SK-N-SH (cell line): ENCODE measurements around the gene SMAD3. TPM values are rescaled to one million over a fixed set of nuclear protein-coding genes. Genes with fewer than 3 reads are reported as not detected.

ENCODE experiments used
- CTCF ChIA-PET: fragments of 300-600, 350-600 bp; formaldehyde crosslinking; extraction: SDS; loops from one replicate; lab custom pipeline; 2021; lab: Yijun Ruan, JAX
- POLR2A ChIA-PET: fragments of 350-600 bp; sonication (Branson Sonifier 250); formaldehyde crosslinking; extraction: SDS; loops from one replicate; lab custom pipeline; 2020; ENCODE audit warnings: antibody characterized with exemption, inconsistent platforms; lab: Yijun Ruan, JAX
- DNase-seq: peaks from one replicate; pipeline ENCODE4 v3.0.0; 2012
- H2AFZ ChIP-seq: fragments of 200-600 bp; sonication (generic); 2 replicates; pipeline ENCODE4 v1.8.1; 2016; ENCODE audit warnings: antibody characterized with exemption, mild to moderate bottlenecking, low read depth
- H3F3A ChIP-seq: fragments of 200-600 bp; sonication (generic); replicated peaks from 2 replicates; pipeline ENCODE3; 2016; ENCODE audit warnings: antibody characterized with exemption, mild to moderate bottlenecking; ENCODE audit not compliant: insufficient read depth
- H3K27ac ChIP-seq, 2 experiments: fragments of 200-500 bp in 1 of 2; fragments of 200-600 bp in 1 of 2; sonication (Bioruptor generic) in 1 of 2; sonication (generic), shearing (Covaris generic) in 1 of 2; 2 replicates each; pipeline versions ENCODE4 v1.5.1 to v1.6.1; 2014 to 2016; ENCODE audit warnings: low read depth in 2 of 2, inconsistent platforms in 1 of 2, low read length in 1 of 2, mild to moderate bottlenecking in 1 of 2, mixed read lengths in 1 of 2
- H3K27me3 ChIP-seq: fragments of 200-600 bp; sonication (generic), shearing (Covaris generic); 2 replicates; pipeline ENCODE4 v1.6.1; 2016; ENCODE audit warnings: mixed run types; ENCODE audit not compliant: insufficient read depth
- H3K36me3 ChIP-seq, 2 experiments: fragments of 200-500 bp in 1 of 2; fragments of 200-600 bp in 1 of 2; sonication (Bioruptor generic) in 1 of 2; sonication (generic) in 1 of 2; replicated peaks in 1 of 2; 2 replicates each; pipeline versions ENCODE3 to v1.5.1; 2014 to 2016; ENCODE audit warnings: low read length in 1 of 2, mild to moderate bottlenecking in 1 of 2; ENCODE audit not compliant: insufficient read depth in 2 of 2, control insufficient read depth in 1 of 2
- H3K4me1 ChIP-seq, 2 experiments: fragments of 200-500 bp in 1 of 2; fragments of 200-600 bp in 1 of 2; sonication (Bioruptor generic) in 1 of 2; sonication (generic), shearing (Covaris generic) in 1 of 2; 2 replicates each; pipeline versions ENCODE4 v1.5.1 to v1.6.1; 2014 to 2016; ENCODE audit warnings: low read depth in 1 of 2, low read length in 1 of 2, mixed run types in 1 of 2; ENCODE audit not compliant: insufficient read depth in 2 of 2, control insufficient read depth in 1 of 2
- H3K4me2 ChIP-seq: fragments of 200-600 bp; sonication (generic), shearing (Covaris generic); 2 replicates; pipeline ENCODE4 v1.6.1; 2017; ENCODE audit warnings: mixed run types
- H3K4me3 ChIP-seq, 2 experiments: fragments of 200-500 bp in 1 of 2; fragments of 200-600 bp in 1 of 2; sonication (Bioruptor generic) in 1 of 2; sonication (generic), shearing (Covaris generic) in 1 of 2; 2 replicates each; pipeline versions ENCODE4 v1.5.1 to v1.8.1; 2014 to 2016; ENCODE audit warnings: low read depth in 2 of 2, inconsistent platforms in 1 of 2, low read length in 1 of 2, mild to moderate bottlenecking in 1 of 2, mixed read lengths in 1 of 2, moderate library complexity in 1 of 2
- H3K79me2 ChIP-seq: fragments of 200-600 bp; sonication (generic); 2 replicates; pipeline ENCODE4 v1.8.1; 2017; ENCODE audit warnings: mild to moderate bottlenecking; ENCODE audit not compliant: insufficient read depth
- H3K9ac ChIP-seq: fragments of 200-600 bp; sonication (generic); 2 replicates; pipeline ENCODE4 v1.6.1; 2017; ENCODE audit warnings: mixed run types
- H3K9me2 ChIP-seq: fragments of 200-600 bp; sonication (generic); 2 replicates; pipeline ENCODE4 v1.6.1; 2017; ENCODE audit warnings: mixed run types
- H3K9me3 ChIP-seq: fragments of 200-600 bp; sonication (generic); 2 replicates; pipeline ENCODE4 v1.6.1; 2017; ENCODE audit warnings: mixed run types, mild to moderate bottlenecking, moderate library complexity
- H4K20me1 ChIP-seq: fragments of 200-600 bp; sonication (generic); 2 replicates; pipeline ENCODE4 v1.6.1; 2017; ENCODE audit warnings: mild to moderate bottlenecking, mixed run types; ENCODE audit not compliant: insufficient read depth
- CHD2 ChIP-seq: fragments of 150-350 bp; IDR thresholded peaks from 2 replicates; pipeline ENCODE4 v1.6.1; 2018; ENCODE audit warnings: low read length; ENCODE audit not compliant: partially characterized antibody
- CTCF ChIP-seq: fragments of 200-600 bp; sonication (generic); IDR thresholded peaks from 2 replicates; pipeline ENCODE4 v1.6.1; 2017; ENCODE audit warnings: antibody characterized with exemption, mild to moderate bottlenecking, moderate library complexity
- ELF1 ChIP-seq: IDR thresholded peaks from 2 replicates; pipeline ENCODE4 v1.4.0; 2012
- EZH2phosphoT487 ChIP-seq: fragments of 200-600 bp; sonication (generic); IDR thresholded peaks from 2 replicates; pipeline ENCODE4 v1.6.1; 2017; ENCODE audit warnings: low read depth, mixed run types, mild to moderate bottlenecking, antibody characterized with exemption, moderate library complexity, borderline replicate concordance
- FOSL2 ChIP-seq: IDR thresholded peaks from 2 replicates; pipeline ENCODE4 v1.4.0; 2012; ENCODE audit warnings: low read depth, mild to moderate bottlenecking, moderate library complexity, borderline replicate concordance
- FOXJ3 ChIP-seq: sonication (generic); formaldehyde crosslinking; IDR thresholded peaks from 2 replicates; pipeline ENCODE4 v1.5.1; 2020; ENCODE audit warnings: mild to moderate bottlenecking, missing genetic modification reagents
- FOXM1 ChIP-seq: IDR thresholded peaks from 2 replicates; pipeline ENCODE4 v1.4.0; 2012; ENCODE audit warnings: low read depth, mild to moderate bottlenecking
- GATA2 ChIP-seq: sonication (generic); formaldehyde crosslinking; IDR thresholded peaks from 2 replicates; pipeline ENCODE4 v1.5.0; 2020; ENCODE audit warnings: mild to moderate bottlenecking, missing genetic modification reagents
- IRF3 ChIP-seq: fragments of 150-350 bp; IDR thresholded peaks from 2 replicates; pipeline ENCODE4 v1.6.1; 2016; ENCODE audit warnings: mild to moderate bottlenecking, low read depth, low read length
- MAX ChIP-seq: IDR thresholded peaks from 2 replicates; pipeline ENCODE4 v1.4.0; 2012; ENCODE audit warnings: low read depth
- NRF1 ChIP-seq: IDR thresholded peaks from 2 replicates; pipeline ENCODE4 v1.6.1; 2012; ENCODE audit warnings: low read depth, mild to moderate bottlenecking, low read length
- REST ChIP-seq: IDR thresholded peaks from 2 replicates; pipeline ENCODE4 v1.6.1; 2012; ENCODE audit warnings: mild to moderate bottlenecking, low read depth, low read length, moderate library complexity
- RXRA ChIP-seq: IDR thresholded peaks from 2 replicates; pipeline ENCODE4 v1.4.0; 2012; ENCODE audit warnings: low read depth, mild to moderate bottlenecking, borderline replicate concordance
- SMC3 ChIP-seq: IDR thresholded peaks from 2 replicates; pipeline ENCODE4 v1.6.1; 2012; ENCODE audit warnings: low read depth, low read length, improper control_type of control experiment
- TCF12 ChIP-seq: IDR thresholded peaks from 2 replicates; pipeline ENCODE4 v1.4.0; 2012
- USF1 ChIP-seq: IDR thresholded peaks from 2 replicates; pipeline ENCODE4 v1.4.0; 2012; ENCODE audit warnings: low read depth, borderline replicate concordance
- ZBTB33 ChIP-seq: IDR thresholded peaks from 2 replicates; pipeline ENCODE4 v1.4.0; 2012; ENCODE audit warnings: low read depth, borderline replicate concordance
- WGBS: methylation state at CpG from one replicate; pipeline ENCODE4 v1.1.6; 2017; ENCODE audit warnings: low lambda C conversion rate; 5-methylcytosine and 5-hydroxymethylcytosine counted together
- polyA plus RNA-seq, 3 experiments: library from polyadenylated mRNA; depleted of rRNA; stranded (reverse); fragments of >200 nt; gene quantifications; 2 replicates each; pipeline ENCODE4 v1.2.3, GENCODE V29; 2012

SMAD3 gene
- polyA plus RNA-seq, 1 of the 3 experiments (the other 2 are of a cell fraction), result 19.5 TPM

GRCh38 chr15:67120839-67121643, 55.6 kb downstream of the SMAD3 start (continued):
- TF ChIP-seq REST (no peak), CHD2 (no peak), SMC3 (no peak), TCF12 (peak; percentile 67), FOSL2 (peak; percentile 73), EZH2phosphoT487 (no peak), MAX (peak; percentile 52; the same call in 1 of the 2 replicates), FOXJ3 (CRISPR knock-in tag) (no peak), GATA2 (CRISPR knock-in tag) (no peak)

GRCh38 chr15:67121644-67122605, 56.5 kb downstream of the SMAD3 start:
- WGBS, result 94% methylated on average over 10 of the region's 10 CpGs
- Histone ChIP-seq H4K20me1 (no peaks in the 10 kb centered on the region), H3K27ac (peak overlapping the region; percentile 34 to 99; a peak in 3 of 4 replicates), H2AFZ (no peak overlapping the region), H3K9me3 (no peaks in the 10 kb centered on the region), H3K79me2 (peaks cover 81% of the 10 kb centered on the region), H3K36me3 (no peaks in the 10 kb centered on the region), H3K27me3 (no peaks in the 10 kb centered on the region), H3K4me1 (peaks cover 22 to 43% of the 10 kb centered on the region in 2 experiments), H3K4me2 (peak overlapping the region; percentile 48; the same call in 1 of the 2 replicates), H3K4me3 (no peak overlapping the region), H3K9me2 (no peaks in the 10 kb centered on the region), H3F3A (peaks cover 51% of the 10 kb centered on the region), H3K9ac (peak overlapping the region; percentile 66)
- ChIA-PET POLR2A (no interaction called here), CTCF (interaction anchor here (1.4 kb wide), 1 partner anchor 66 kb away, joined by 3 read pairs; no protein-coding TSS in a partner anchor)
- DNase-seq, result no peak
- TF ChIP-seq RXRA (no peak), EZH2phosphoT487 (no peak), USF1 (no peak), ZBTB33 (no peak), NRF1 (no peak), IRF3 (no peak), FOXJ3 (CRISPR knock-in tag) (no peak), FOSL2 (no peak), CTCF (no peak), FOXM1 (no peak), ELF1 (no peak), SMC3 (no peak)
